Trophoblast cell (in vitro differentiated cells and primary cell): ENCODE data around the gene ITGA11.

ENCODE experiments used
- DNase-seq, 2 donors: peaks; one replicate each; pipeline ENCODE4 v3.0.0-alpha.2; 2016
- H2AFZ ChIP-seq: 2 replicates; pipeline ENCODE4 v1.6.1; 2013; ENCODE audit warnings: low read length, moderate library complexity, mild to moderate bottlenecking; ENCODE audit not compliant: insufficient read depth, poor library complexity
- H2AK5ac ChIP-seq: 2 replicates; pipeline ENCODE4 v1.6.1; 2013; ENCODE audit warnings: mild to moderate bottlenecking, low read length
- H2BK120ac ChIP-seq: 2 replicates; pipeline ENCODE4 v1.6.1; 2013; ENCODE audit warnings: low read length, mild to moderate bottlenecking, moderate library complexity; ENCODE audit not compliant: insufficient read depth, poor library complexity
- H2BK12ac ChIP-seq: 2 replicates; pipeline ENCODE4 v1.6.1; 2013; ENCODE audit warnings: mild to moderate bottlenecking, low read length, moderate library complexity
- H2BK5ac ChIP-seq: 2 replicates; pipeline ENCODE4 v1.6.1; 2013; ENCODE audit warnings: low read length, low read depth, moderate library complexity, mild to moderate bottlenecking; ENCODE audit not compliant: poor library complexity
- H3K14ac ChIP-seq: 2 replicates; pipeline ENCODE4 v1.6.1; 2013; ENCODE audit warnings: mild to moderate bottlenecking, low read length
- H3K18ac ChIP-seq: 2 replicates; pipeline ENCODE4 v1.6.1; 2013; ENCODE audit warnings: mild to moderate bottlenecking, low read length
- H3K23ac ChIP-seq: 2 replicates; pipeline ENCODE4 v1.6.1; 2013; ENCODE audit warnings: low read length
- H3K27ac ChIP-seq: 2 replicates; pipeline ENCODE4 v1.5.1; 2013; ENCODE audit warnings: low read depth, mild to moderate bottlenecking, inconsistent platforms, low read length, moderate library complexity
- H3K27me3 ChIP-seq: 2 replicates; pipeline ENCODE4 v1.6.1; 2013; ENCODE audit warnings: inconsistent platforms, mild to moderate bottlenecking, low read length, moderate library complexity; ENCODE audit not compliant: insufficient read depth
- H3K36me3 ChIP-seq, 2 experiments: 1 replicate in 1 of 2; 2 replicates in 1 of 2; pipeline ENCODE4 v1.6.1; 2013; ENCODE audit warnings: low read length in 2 of 2, mild to moderate bottlenecking in 2 of 2, moderate library complexity in 1 of 2; ENCODE audit not compliant: insufficient read depth in 2 of 2, control insufficient read depth in 1 of 2
- H3K4ac ChIP-seq: 2 replicates; pipeline ENCODE4 v1.6.1; 2013; ENCODE audit warnings: low read depth, mild to moderate bottlenecking, low read length, moderate library complexity
- H3K4me1 ChIP-seq, 2 experiments: 1 replicate in 1 of 2; 2 replicates in 1 of 2; pipeline ENCODE4 v1.6.1; 2013; ENCODE audit warnings: low read length in 2 of 2, mild to moderate bottlenecking in 2 of 2, moderate library complexity in 1 of 2; ENCODE audit not compliant: insufficient read depth in 2 of 2, control insufficient read depth in 1 of 2
- H3K4me2 ChIP-seq: 2 replicates; pipeline ENCODE4 v1.6.1; 2013; ENCODE audit warnings: inconsistent platforms, mild to moderate bottlenecking, low read length, moderate library complexity
- H3K4me3 ChIP-seq: 2 replicates; pipeline ENCODE4 v1.5.1; 2013; ENCODE audit warnings: mild to moderate bottlenecking, low read depth, low read length, inconsistent platforms
- H3K79me1 ChIP-seq: one replicate; pipeline ENCODE4 v1.6.1; 2013; ENCODE audit warnings: low read length
- H3K79me2 ChIP-seq: 2 replicates; pipeline ENCODE4 v1.6.1; 2013; ENCODE audit warnings: low read length, mild to moderate bottlenecking; ENCODE audit not compliant: control insufficient read depth, insufficient read depth, poor library complexity
- H3K9ac ChIP-seq: 2 replicates; pipeline ENCODE4 v1.6.1; 2013; ENCODE audit warnings: mild to moderate bottlenecking, low read length
- H3K9me3 ChIP-seq: 2 replicates; pipeline ENCODE4 v1.6.1; 2013; ENCODE audit warnings: low read depth, mild to moderate bottlenecking, control low read depth, inconsistent platforms, low read length; ENCODE audit not compliant: insufficient read depth
- H4K12ac ChIP-seq: 2 replicates; pipeline ENCODE4 v1.6.1; 2013; ENCODE audit warnings: low read depth, mild to moderate bottlenecking, low read length, moderate library complexity
- H4K8ac ChIP-seq: 2 replicates; pipeline ENCODE4 v1.6.1; 2013; ENCODE audit warnings: low read depth, mild to moderate bottlenecking, low read length, moderate library complexity
- H4K91ac ChIP-seq: one replicate; pipeline ENCODE4 v1.6.1; 2013; ENCODE audit warnings: low read depth, mild to moderate bottlenecking, low read length, moderate library complexity
- WGBS: extraction: QIAGEN DNeasy Blood & Tissue Kit; methylation state at CpG from one replicate; pipeline ENCODE4 v1.1.7; 2013; ENCODE audit warnings: missing lambda C conversion rate; ENCODE audit not compliant: insufficient read length, insufficient coverage; ENCODE audit errors: extremely low coverage; 5-methylcytosine and 5-hydroxymethylcytosine counted together

ITGA11 gene

DNA sequence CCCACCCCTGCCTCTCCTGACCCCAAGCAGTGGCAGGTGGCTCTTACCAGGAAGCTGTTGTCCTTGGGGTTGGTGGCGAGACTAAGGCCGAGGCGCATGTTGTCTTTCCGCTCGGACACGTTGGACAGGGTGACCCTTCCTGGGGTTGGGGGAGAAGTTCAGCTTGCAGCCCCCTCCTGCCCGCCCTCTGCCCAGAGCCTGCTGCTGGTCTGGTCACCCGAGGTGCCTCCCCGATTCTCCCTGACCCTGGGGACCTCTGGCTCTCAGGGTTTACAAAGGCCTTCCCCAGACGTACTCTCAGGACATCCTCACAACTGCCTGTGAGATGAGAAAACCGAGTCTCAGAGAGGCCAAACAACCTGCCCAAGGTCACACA is 67.3 kb downstream of the ITGA11 start:
- no peaks in the 10 kb centered on the region for H3K79me2 ChIP-seq
- no peak overlapping the region for H3K14ac ChIP-seq
- WGBS = no CpG with 5 or more reads among the region's 11 CpGs
- H2BK5ac ChIP-seq = no peak overlapping the region
- DNase-seq = no peak
- no peak overlapping the region for H2AFZ ChIP-seq
- no peaks in the 10 kb centered on the region for H3K27me3 ChIP-seq
- peaks cover 5 to 9% of the 10 kb centered on the region in 2 experiments for H3K4me1 ChIP-seq
- no peak overlapping the region for H4K91ac ChIP-seq
- H3K79me1 ChIP-seq = no peaks in the 10 kb centered on the region
- H3K9ac ChIP-seq = no peak overlapping the region
- H3K4ac ChIP-seq = no peak overlapping the region
- H2BK12ac ChIP-seq = no peak overlapping the region
- H4K8ac ChIP-seq = no peak overlapping the region
- H3K23ac ChIP-seq = no peak overlapping the region
- no peaks in the 10 kb centered on the region for H3K9me3 ChIP-seq
- no peaks in the 10 kb centered on the region for H3K36me3 ChIP-seq
- H2BK120ac ChIP-seq = no peak overlapping the region
- no peak overlapping the region for H2AK5ac ChIP-seq
- H3K4me2 ChIP-seq = no peak overlapping the region
- H3K4me3 ChIP-seq = no peak overlapping the region
- H3K18ac ChIP-seq = no peak overlapping the region
- no peak overlapping the region for H3K27ac ChIP-seq
- no peak overlapping the region for H4K12ac ChIP-seq

DNA sequence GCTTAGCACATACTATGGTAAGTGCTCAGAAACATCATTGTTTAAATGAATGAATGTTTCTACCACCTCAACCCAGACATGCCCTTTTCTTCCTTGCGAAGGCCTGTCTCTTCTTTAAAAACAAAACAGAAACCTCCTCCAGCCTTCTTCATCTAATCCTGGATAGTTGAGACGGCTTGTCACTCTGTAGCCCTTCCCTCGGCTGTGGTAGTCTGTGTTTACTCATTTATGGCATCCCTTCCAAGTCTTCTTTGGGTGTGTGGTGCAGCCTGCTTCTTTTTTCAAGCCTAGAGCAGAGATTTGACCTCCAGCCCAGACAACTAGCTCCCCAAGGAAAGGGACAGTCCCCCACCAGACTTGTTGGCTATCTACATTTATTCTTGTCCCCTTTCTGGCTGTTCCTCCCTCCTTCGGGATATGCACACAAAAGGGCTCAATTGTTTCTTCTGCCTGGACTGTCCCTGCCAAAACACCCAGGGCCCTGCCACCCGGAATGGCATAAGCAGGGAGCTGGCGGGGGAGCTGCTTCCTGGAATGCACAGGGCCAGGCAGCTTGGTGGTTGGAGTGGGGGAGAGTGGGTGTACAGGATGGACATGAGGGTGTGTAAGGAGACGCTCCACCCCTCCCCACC is 67.8 kb downstream of the ITGA11 start:
- Histone ChIP-seq H3K4ac (no peak overlapping the region), H3K14ac (no peak overlapping the region), H2AFZ (no peak overlapping the region), H3K27me3 (no peaks in the 10 kb centered on the region), H3K18ac (no peak overlapping the region), H4K8ac (no peak overlapping the region), H3K9ac (no peak overlapping the region), H3K27ac (no peak overlapping the region), H2AK5ac (no peak overlapping the region), H3K79me1 (no peaks in the 10 kb centered on the region), H4K91ac (no peak overlapping the region), H3K4me3 (no peak overlapping the region), H3K4me2 (no peak overlapping the region), H2BK120ac (no peak overlapping the region), H2BK12ac (no peak overlapping the region), H4K12ac (no peak overlapping the region), H3K36me3 (no peaks in the 10 kb centered on the region), H3K4me1 (peaks cover 5 to 9% of the 10 kb centered on the region in 2 experiments), H3K79me2 (no peaks in the 10 kb centered on the region), H3K9me3 (no peaks in the 10 kb centered on the region), H3K23ac (no peak overlapping the region), H2BK5ac (no peak overlapping the region)
- WGBS = no CpG with 5 or more reads among the region's 7 CpGs
- DNase-seq = no peak

DNA sequence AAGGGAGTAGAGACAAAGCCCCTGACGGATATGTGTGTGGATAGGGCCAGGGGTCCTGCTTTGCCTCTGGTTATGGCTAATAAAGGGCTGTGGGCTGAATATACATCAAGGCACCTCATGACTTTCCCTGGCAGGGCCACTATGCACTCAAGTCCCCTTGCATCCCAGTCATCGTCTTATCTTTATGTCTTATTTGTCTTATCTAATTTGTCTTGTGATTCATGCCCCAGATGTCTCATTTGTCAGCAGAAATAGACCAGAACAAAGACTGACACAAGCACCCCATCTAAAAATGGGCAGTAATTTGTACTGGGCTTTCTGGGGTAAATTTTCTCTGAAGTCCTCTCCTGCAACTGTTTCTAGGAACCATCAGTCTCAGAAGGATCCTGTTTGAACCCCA is 68.6 kb downstream of the ITGA11 start:
- no peak for DNase-seq

DNA sequence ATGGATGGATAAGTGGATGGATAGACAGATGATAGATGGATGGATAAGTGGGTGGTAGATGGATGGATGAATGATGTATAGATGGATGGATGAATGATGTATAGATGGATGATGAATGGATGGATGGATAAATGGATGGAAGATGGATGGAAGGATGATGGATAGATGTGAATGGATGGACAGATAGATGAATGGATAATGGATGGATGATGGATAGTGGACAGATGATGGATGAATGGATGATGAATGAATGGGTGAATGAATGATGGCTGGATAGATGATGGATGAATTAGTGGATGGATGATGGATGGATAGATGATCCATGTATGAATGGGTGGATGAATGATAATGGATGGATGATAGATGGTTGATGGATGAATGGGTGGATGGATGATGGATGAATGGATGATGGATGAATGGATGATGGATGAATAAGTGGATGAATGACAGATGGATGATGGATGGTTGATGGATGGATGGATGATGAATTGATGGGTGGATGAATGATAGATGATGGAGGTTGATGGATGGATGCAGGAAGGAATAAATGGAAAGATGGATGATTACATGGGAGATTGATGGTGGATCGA is 69.3 kb downstream of the ITGA11 start:
- H3K4ac ChIP-seq = no peak overlapping the region
- no peak overlapping the region for H3K4me3 ChIP-seq
- no peak overlapping the region for H2BK5ac ChIP-seq
- no peak overlapping the region for H3K4me2 ChIP-seq
- H3K23ac ChIP-seq = no peak overlapping the region
- no peak overlapping the region for H4K8ac ChIP-seq
- H4K91ac ChIP-seq = no peak overlapping the region
- no peaks in the 10 kb centered on the region for H3K79me1 ChIP-seq
- H3K18ac ChIP-seq = no peak overlapping the region
- 100% methylated on average over 1 of the region's 1 CpG for WGBS
- H3K79me2 ChIP-seq = no peaks in the 10 kb centered on the region
- H2BK12ac ChIP-seq = no peak overlapping the region
- no peak overlapping the region for H2BK120ac ChIP-seq
- no peak overlapping the region for H3K14ac ChIP-seq
- H3K9ac ChIP-seq = no peak overlapping the region
- H3K4me1 ChIP-seq = peaks cover 5 to 9% of the 10 kb centered on the region in 2 experiments
- H3K27me3 ChIP-seq = no peaks in the 10 kb centered on the region
- DNase-seq = no peak
- H3K27ac ChIP-seq = no peak overlapping the region
- no peak overlapping the region for H4K12ac ChIP-seq
- no peak overlapping the region for H2AFZ ChIP-seq
- H3K36me3 ChIP-seq = no peaks in the 10 kb centered on the region
- H3K9me3 ChIP-seq = no peaks in the 10 kb centered on the region
- H2AK5ac ChIP-seq = no peak overlapping the region

More for the DNA sequence above, 68.6 kb downstream of the ITGA11 start:
- H2BK120ac ChIP-seq = no peak overlapping the region
- H3K79me2 ChIP-seq = no peaks in the 10 kb centered on the region
- no peak overlapping the region for H4K12ac ChIP-seq
- peaks cover 5 to 9% of the 10 kb centered on the region in 2 experiments for H3K4me1 ChIP-seq
- no peak overlapping the region for H3K4ac ChIP-seq
- H3K4me2 ChIP-seq = no peak overlapping the region
- H2BK12ac ChIP-seq = no peak overlapping the region
- no peak overlapping the region for H3K23ac ChIP-seq
- no peaks in the 10 kb centered on the region for H3K36me3 ChIP-seq
- no peak overlapping the region for H4K91ac ChIP-seq
- H3K18ac ChIP-seq = no peak overlapping the region
- H3K4me3 ChIP-seq = no peak overlapping the region
- H2AFZ ChIP-seq = no peak overlapping the region
- H3K9me3 ChIP-seq = no peaks in the 10 kb centered on the region
- H4K8ac ChIP-seq = no peak overlapping the region
- H2BK5ac ChIP-seq = no peak overlapping the region
- no CpG with 5 or more reads among the region's 2 CpGs for WGBS
- no peaks in the 10 kb centered on the region for H3K27me3 ChIP-seq
- H3K9ac ChIP-seq = no peak overlapping the region
- H3K79me1 ChIP-seq = no peaks in the 10 kb centered on the region
- H3K27ac ChIP-seq = no peak overlapping the region
- H3K14ac ChIP-seq = no peak overlapping the region
- no peak overlapping the region for H2AK5ac ChIP-seq
